CD4-positive, alpha-beta T cell (primary cell): ENCODE measurements around the gene FUT6. TPM values are rescaled to one million over a fixed set of nuclear protein-coding genes. Genes with fewer than 3 reads are reported as not detected.
"Not testable (repeated sequence)": the region's sequence is repeated elsewhere in the genome, so short reads cannot be mapped to it uniquely, and the experiment has no call there.

Experiments used
- ATAC-seq: fragments of 200-7000 bp; cut with Tn5 transposase; one replicate; pipeline ENCODE4 v1.10.0; 2022; ENCODE audit warnings: mild to moderate bottlenecking; ENCODE audit not compliant: poor library complexity
- CTCF ChIA-PET: fragments of 350-600 bp; sonication (Branson Sonifier 250); formaldehyde crosslinking; loops from one replicate; lab custom pipeline; 2021; ENCODE audit warnings: antibody characterized with exemption, inconsistent platforms; lab: Charles Lee
- POLR2A ChIA-PET: fragments of 350-600 bp; sonication (Branson Sonifier 250); formaldehyde crosslinking; loops from one replicate; lab custom pipeline; 2021; ENCODE audit warnings: antibody characterized with exemption, inconsistent platforms; lab: Charles Lee
- DNase-seq, 14 experiments: peaks; one replicate each; pipeline ENCODE4 v3.0.0-alpha.2; 2013 to 2020; ENCODE audit warnings: mixed read lengths in 2 of 14
- H3K27ac ChIP-seq, 2 donors: one replicate each; pipeline versions ENCODE4 v1.5.1 to v1.7.0; 2013; ENCODE audit warnings: low read length in 2 of 2, low read depth in 1 of 2, mild to moderate bottlenecking in 1 of 2
- H3K27me3 ChIP-seq, 2 experiments: 1 replicate in 1 of 2; 2 replicates in 1 of 2; pipeline versions ENCODE4 v1.6.1 to v1.7.0; 2013; ENCODE audit warnings: low read length in 2 of 2, control low read depth in 1 of 2, mild to moderate bottlenecking in 1 of 2, moderate library complexity in 1 of 2; ENCODE audit not compliant: insufficient read depth in 2 of 2, control insufficient read depth in 1 of 2
- H3K36me3 ChIP-seq: one replicate; pipeline ENCODE4 v1.6.1; 2013; ENCODE audit warnings: low read length, control low read depth; ENCODE audit not compliant: insufficient read depth
- H3K4me1 ChIP-seq: one replicate; pipeline ENCODE4 v1.6.1; 2013; ENCODE audit warnings: low read length, control low read depth; ENCODE audit not compliant: insufficient read depth
- H3K4me3 ChIP-seq: one replicate; pipeline ENCODE4 v1.5.1; 2013; ENCODE audit warnings: mild to moderate bottlenecking, low read length, moderate library complexity
- H3K9me3 ChIP-seq, 2 experiments: 1 replicate in 1 of 2; 2 replicates in 1 of 2; pipeline versions ENCODE4 v1.6.1 to v1.7.0; 2013; ENCODE audit warnings: low read length in 2 of 2, mild to moderate bottlenecking in 2 of 2, control low read depth in 1 of 2, moderate library complexity in 1 of 2; ENCODE audit not compliant: control insufficient read depth in 1 of 2, insufficient read depth in 1 of 2
- H3K27ac Mint-ChIP-seq: one replicate; pipeline ENCODE4 v1.8.0; 2020; ENCODE audit warnings: mixed read lengths
- H3K27me3 Mint-ChIP-seq: one replicate; pipeline ENCODE4 v1.8.0; 2021; ENCODE audit warnings: mixed read lengths
- H3K36me3 Mint-ChIP-seq: one replicate; pipeline ENCODE4 v1.8.0; 2021; ENCODE audit warnings: low read depth, mixed read lengths
- H3K4me1 Mint-ChIP-seq: one replicate; pipeline ENCODE4 v1.8.0; 2021; ENCODE audit warnings: low read depth, mixed read lengths
- H3K4me3 Mint-ChIP-seq: one replicate; pipeline ENCODE4 v1.8.0; 2020; ENCODE audit warnings: mild to moderate bottlenecking, mixed read lengths
- H3K9me3 Mint-ChIP-seq: one replicate; pipeline ENCODE4 v1.8.0; 2020; ENCODE audit warnings: mixed read lengths
- intact Hi-C, 2 experiments: fragments of 100-400 bp; cut with DNase I in 1 of 2; cut with micrococcal nuclease in 1 of 2; formaldehyde crosslinking; loops; one replicate each; pipeline versions ENCODE4 v1.15.1 to v1.9.0; 2023 to 2025; cut with DNase I, micrococcal nuclease
- total RNA-seq, 174 experiments: library from RNA in 2 of 174; stranded (reverse) in 2 of 174; gene quantifications; one replicate each; pipeline ENCODE4 v1.2.3 and lab custom pipeline; 2021 to 2026
- TF ChIP-seq, protein P1 (sequence below): fragments of 200-600 bp; IDR thresholded peaks from one replicate; pipeline ENCODE4 v1.8.0; 2022; ENCODE audit warnings: antibody characterized with exemption, mild to moderate bottlenecking

FUT6 gene
- total RNA-seq, 2 experiments from 2014 or later = 0.17 TPM; not detected in 1

DNA sequence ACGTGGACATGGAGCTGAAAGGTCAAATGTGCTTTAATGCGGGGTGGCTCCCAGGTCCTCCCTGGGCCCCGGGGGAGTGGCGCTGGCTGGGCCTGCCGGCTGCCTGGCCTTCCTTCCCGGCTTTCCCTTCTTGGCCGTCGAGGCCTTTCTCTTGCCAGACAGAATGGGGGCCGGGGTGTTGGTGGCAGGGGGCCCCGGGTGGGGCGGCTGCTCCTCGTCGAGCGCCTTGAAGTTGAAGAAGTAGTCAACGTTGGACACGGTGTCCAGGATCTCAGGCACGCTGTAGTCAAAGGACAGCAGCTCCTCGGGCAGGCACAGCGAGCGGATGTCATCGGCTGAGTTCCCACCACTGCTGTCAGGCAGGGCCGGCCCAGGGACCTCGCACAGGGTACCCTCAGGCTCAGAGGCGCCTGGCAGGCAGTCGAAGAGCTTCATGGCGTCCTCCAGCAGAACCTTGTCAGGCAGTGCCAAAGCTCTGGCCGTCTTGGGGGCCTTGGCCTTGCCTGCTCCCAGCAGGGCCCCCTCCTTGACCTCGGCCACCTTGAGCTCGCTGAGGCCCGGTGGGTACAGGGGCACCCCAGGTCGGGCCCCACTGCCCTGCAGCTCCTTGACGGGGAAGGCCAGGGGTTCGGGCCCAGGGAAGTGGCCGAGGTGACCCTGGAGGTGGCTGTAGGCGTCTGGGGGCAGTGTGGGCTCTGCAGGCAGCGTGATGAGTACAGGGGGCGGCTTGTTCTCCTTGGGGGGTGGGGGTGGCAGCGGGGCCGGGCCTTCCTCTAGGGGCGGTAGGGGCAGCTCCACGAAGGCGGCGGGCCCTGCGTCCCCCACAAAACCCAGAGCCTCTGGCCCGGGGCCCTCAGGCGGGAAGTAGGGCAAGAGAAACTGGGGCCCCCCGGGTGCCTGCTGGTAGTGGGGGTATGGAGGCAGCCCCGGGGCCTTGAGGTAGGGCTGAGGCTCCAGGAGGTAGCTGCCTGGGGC is 56.3 kb downstream of the FUT6 start:
- intact Hi-C loops = no loop called here

DNA sequence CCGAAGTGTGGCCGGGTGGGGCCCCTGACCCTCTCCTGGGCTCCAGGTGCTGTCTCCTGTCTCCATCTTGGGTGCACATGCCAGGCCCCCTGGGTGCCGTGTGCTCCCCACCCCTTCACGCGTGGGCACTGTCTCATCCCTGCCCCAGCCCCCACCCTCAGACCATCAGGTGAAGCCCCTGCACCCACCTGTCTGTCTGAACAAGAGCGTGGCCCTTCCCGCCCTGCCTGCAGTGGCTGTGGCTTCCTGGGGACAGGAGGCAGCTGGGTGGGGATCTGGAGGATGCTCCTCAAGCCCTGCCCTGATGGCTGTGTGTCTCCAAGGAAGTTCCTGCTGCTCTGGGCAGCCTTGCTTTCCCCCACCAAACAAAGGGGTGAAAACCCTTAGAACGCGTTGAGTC is 57.2 kb downstream of the FUT6 start:
- no peak for DNase-seq
- no peak for ATAC-seq
- POLR2A ChIA-PET = no interaction called here
- TF ChIP-seq, protein P1, sequence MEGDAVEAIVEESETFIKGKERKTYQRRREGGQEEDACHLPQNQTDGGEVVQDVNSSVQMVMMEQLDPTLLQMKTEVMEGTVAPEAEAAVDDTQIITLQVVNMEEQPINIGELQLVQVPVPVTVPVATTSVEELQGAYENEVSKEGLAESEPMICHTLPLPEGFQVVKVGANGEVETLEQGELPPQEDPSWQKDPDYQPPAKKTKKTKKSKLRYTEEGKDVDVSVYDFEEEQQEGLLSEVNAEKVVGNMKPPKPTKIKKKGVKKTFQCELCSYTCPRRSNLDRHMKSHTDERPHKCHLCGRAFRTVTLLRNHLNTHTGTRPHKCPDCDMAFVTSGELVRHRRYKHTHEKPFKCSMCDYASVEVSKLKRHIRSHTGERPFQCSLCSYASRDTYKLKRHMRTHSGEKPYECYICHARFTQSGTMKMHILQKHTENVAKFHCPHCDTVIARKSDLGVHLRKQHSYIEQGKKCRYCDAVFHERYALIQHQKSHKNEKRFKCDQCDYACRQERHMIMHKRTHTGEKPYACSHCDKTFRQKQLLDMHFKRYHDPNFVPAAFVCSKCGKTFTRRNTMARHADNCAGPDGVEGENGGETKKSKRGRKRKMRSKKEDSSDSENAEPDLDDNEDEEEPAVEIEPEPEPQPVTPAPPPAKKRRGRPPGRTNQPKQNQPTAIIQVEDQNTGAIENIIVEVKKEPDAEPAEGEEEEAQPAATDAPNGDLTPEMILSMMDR = no peak
- Mint-ChIP-seq H3K27ac (no peak overlapping the region), H3K4me3 (no peak overlapping the region), H3K9me3 (no peaks in the 10 kb centered on the region), H3K4me1 (no peaks in the 10 kb centered on the region), H3K27me3 (no peaks in the 10 kb centered on the region), H3K36me3 (peaks cover 21% of the 10 kb centered on the region)
- no peaks in the 10 kb centered on the region for H3K27me3 ChIP-seq
- H3K27ac ChIP-seq = no peak overlapping the region
- no peak overlapping the region for H3K4me3 ChIP-seq
- H3K9me3 ChIP-seq = peaks cover 0 to 6% of the 10 kb centered on the region in 2 experiments
- no peaks in the 10 kb centered on the region for H3K4me1 ChIP-seq
- intact Hi-C loops = no loop called here
- peaks cover 33% of the 10 kb centered on the region for H3K36me3 ChIP-seq
- CTCF ChIA-PET = no interaction called here

More for the DNA sequence above, 56.3 kb downstream of the FUT6 start:
- Mint-ChIP-seq H3K36me3 (peaks cover 25% of the 10 kb centered on the region), H3K27ac (no peak overlapping the region), H3K9me3 (no peaks in the 10 kb centered on the region), H3K4me1 (no peaks in the 10 kb centered on the region), H3K4me3 (no peak overlapping the region), H3K27me3 (no peaks in the 10 kb centered on the region)
- Histone ChIP-seq H3K4me3 (no peak overlapping the region), H3K4me1 (peaks cover under 1% of the 10 kb centered on the region), H3K27me3 (no peaks in the 10 kb centered on the region), H3K9me3 (peaks cover 0 to 6% of the 10 kb centered on the region in 2 experiments), H3K27ac (no peak overlapping the region), H3K36me3 (peaks cover 42% of the 10 kb centered on the region)
- no peak for DNase-seq
- TF ChIP-seq, protein P1 = no peak
- ChIA-PET CTCF (no interaction called here), POLR2A (no interaction called here)
- ATAC-seq = no peak

DNA sequence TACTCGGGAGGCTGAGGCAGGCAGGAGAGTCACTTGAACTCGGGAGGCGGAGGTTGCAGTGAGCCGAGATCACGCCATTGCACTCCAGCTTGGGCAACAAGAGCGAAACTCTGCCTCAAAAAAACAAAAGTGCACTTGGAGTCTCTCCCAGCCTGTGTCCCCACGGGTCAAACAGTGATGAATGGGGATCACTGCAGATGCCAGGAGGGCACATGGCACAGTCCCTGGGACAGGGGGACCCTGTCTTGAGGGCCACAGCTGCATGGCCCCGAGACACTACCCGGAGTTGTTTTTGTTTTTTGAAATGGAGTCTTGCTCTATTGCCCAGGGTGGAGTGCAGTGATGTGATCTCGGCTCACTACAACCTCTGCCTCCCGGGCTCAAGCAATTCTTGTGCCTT is 58.6 kb downstream of the FUT6 start:
- CTCF ChIA-PET, H3K27ac Mint-ChIP-seq, H3K4me1 ChIP-seq: not testable (repeated sequence)

More for the DNA sequence above, 58.6 kb downstream of the FUT6 start:
- H3K9me3 Mint-ChIP-seq, ATAC-seq, POLR2A ChIA-PET, H3K36me3 Mint-ChIP-seq, H3K4me3 Mint-ChIP-seq, H3K4me3 ChIP-seq, H3K27ac ChIP-seq, H3K27me3 Mint-ChIP-seq, DNase-seq, H3K27me3 ChIP-seq, intact Hi-C loops, H3K4me1 Mint-ChIP-seq, H3K9me3 ChIP-seq: not testable (repeated sequence)
- H3K36me3 ChIP-seq = peaks cover 19% of the 10 kb centered on the region

Other genes with a start within 250 kb of the FUT6 start
- 100 to 1,000 TPM; 238 to 246 TPM for gene SAFB2, start 216.9 kb downstream of the FUT6 start, total RNA-seq
- 100 to 1,000 TPM; 195 to 200 TPM for gene SAFB, start 216.6 kb downstream of the FUT6 start, total RNA-seq
- gene MICOS13, start 159.2 kb downstream of the FUT6 start, total RNA-seq = 10 to 100 TPM; 21.7 to 23.0 TPM
- gene HSD11B1L, start 158.7 kb downstream of the FUT6 start, total RNA-seq = 1 to 10 TPM; 2.4 to 2.9 TPM
- gene RPL36, start 149.4 kb downstream of the FUT6 start, total RNA-seq = 1,000 to 10,000 TPM; 1,509 to 1,565 TPM
- gene LONP1, start 119.6 kb downstream of the FUT6 start, total RNA-seq = 10 to 100 TPM; 88.7 to 91.0 TPM
- not detected for gene CATSPERD, start 119.1 kb downstream of the FUT6 start, total RNA-seq
- 1 to 10 TPM; 3.1 to 4.9 TPM for gene PRR22, start 55.0 kb downstream of the FUT6 start, total RNA-seq
- gene DUS3L, start 48.5 kb downstream of the FUT6 start, total RNA-seq = 100 to 1,000 TPM; 150 to 170 TPM
- gene NRTN, start 34.6 kb downstream of the FUT6 start, total RNA-seq = 1 to 10 TPM; 1.5 to 1.6 TPM
- gene FUT3, start 11.7 kb upstream of the FUT6 start, total RNA-seq = under 1 TPM; 0.61 to 0.85 TPM
- 1 to 10 TPM; 7.9 to 8.7 TPM for gene FUT5, start 30.8 kb upstream of the FUT6 start, total RNA-seq
- 10 to 100 TPM; 94.3 to 96.7 TPM for gene NDUFA11, start 64.1 kb upstream of the FUT6 start, total RNA-seq
- 10 to 100 TPM; 23.4 to 25.3 TPM for gene VMAC, start 65.2 kb upstream of the FUT6 start, total RNA-seq
- gene CAPS, start 74.6 kb upstream of the FUT6 start, total RNA-seq = 10 to 100 TPM; 43.2 to 44.2 TPM
- gene RANBP3, start 138.4 kb upstream of the FUT6 start, total RNA-seq = 10 to 100 TPM; 82.7 to 88.7 TPM